Hematopoietic multipotent progenitor cell treated with erythropoietin and hydrocortisone succinate and interleukin-3 and kit ligand, for 15 days (in vitro differentiated cells): ENCODE results near the gene FOXP1.

ENCODE experiments used
- DNase-seq: peaks from one replicate; pipeline ENCODE4 v3.0.0-alpha.2; 2015; ENCODE audit warnings: low spot score

The FOXP1 gene

DNA sequence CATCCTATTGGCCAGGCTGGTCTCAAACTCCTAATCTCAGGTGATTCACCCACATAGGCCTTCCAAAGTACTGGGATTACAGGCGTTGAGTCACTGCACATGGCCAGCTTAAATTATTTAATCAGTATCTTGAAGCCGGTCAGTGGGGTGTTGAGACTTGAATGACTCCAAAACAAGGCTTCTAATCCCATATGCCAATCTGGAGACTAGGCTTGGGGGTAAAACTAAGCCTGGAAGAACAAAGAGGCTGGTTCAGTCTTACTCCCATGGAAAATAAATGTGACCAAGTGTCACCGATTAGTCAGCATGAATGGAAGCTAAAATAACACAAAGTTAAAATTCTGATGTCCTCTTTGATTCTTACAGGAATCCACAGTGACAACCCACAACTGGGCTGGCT lies 509.1 kb downstream of the FOXP1 start:
- DNase-seq, result no peak

DNA sequence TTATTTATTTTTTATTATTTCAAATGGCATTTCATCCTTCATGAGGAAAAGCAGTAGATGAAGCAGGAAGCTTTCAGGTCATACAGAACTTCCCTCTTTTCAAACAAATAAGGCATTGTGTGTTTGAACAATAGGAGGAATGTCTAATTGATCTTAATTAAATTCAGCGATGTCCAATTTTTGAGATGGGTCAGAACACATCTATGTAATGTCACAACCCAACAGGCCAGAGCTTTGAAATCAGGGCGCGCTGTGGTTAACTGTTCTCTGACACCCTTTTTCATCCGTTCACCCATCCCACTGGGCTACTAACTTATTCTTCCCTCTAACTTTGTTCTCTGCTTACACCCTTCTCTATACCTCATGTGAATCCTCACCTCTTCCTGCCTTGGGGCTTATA lies 510.5 kb downstream of the FOXP1 start:
- no peak for DNase-seq

DNA sequence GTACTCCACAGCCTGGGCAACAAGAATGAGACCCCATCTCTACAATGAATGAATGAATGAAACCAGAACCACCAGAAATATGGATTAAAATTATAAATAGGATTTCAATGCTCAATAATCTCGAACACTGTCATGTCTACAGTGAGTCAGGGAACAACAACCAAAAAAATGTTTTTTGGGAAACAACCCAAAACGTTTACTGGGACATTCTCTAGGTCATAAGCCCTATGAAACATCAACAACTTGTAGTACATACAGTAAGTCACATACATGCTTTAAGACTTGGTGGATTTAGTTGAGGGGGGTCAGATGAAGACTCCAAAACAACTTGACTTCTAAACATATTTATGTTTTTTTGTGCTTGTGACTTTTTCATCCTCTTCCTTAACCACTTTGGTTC lies 511.2 kb downstream of the FOXP1 start:
- DNase-seq, result no peak

DNA sequence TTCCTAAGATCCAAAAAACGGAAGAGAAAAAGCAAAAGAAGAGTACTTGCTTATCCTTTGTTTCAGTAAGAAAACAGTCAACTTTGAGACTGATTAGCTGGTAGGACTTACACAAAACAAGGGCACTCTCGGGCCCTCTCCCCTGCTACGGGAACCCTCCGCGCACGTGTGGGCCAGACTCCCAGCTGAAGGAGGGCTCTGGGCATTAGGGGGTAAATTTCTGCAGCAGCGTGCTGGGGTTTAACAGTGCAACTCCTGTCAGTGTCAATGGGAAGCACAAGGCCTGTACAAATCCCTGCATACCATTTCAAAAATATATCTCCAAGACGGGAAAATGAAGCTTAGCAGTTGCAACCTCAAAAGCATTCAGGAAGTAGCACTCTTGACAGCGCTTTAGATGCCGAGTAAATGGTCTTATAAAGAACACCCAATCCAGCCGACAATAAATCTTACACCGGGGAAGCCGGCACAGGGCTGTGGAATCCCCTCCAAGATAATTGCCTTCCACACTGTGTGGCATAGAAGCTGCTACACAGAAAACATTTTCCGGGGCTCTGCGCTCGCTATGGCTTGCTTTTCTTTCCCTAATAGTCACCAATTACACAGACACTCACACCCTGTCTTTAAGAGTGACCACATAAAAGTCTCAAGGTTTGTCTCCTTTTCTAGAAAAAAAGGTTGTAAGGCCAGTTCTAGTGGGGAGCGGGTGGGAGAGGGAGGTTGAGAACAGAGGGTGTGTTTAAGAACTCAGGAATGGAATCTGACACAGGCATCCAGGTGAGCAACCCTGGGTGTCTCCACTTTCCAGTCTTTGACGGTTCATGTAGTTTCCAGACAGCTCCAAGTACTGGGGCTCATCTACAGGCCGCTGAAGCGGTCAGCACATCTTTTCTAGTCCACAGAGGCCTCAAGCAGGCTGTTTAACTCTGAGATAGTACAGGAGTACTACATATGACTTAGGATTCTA lies 512.7 kb downstream of the FOXP1 start:
- DNase-seq, result no peak

DNA sequence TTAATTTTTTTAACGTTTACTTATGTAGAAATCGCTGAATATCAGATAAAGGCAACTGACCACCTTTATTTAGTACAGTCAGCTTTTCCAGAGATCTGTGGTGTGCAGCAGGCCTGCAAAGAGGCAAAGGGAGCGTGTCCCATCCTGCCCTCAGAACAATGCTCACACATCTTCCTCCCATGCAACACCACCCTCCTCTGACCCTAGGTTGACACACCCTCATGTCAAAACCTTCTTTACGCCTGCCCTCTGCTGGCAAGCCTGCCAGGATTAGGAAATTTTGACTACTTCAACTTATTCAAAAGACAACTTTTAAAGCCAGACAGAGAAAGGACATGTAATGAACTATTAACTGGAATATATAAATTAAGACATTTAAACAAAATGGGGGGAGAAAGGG lies 513.7 kb downstream of the FOXP1 start:
- DNase-seq, result peak; percentile 37

DNA sequence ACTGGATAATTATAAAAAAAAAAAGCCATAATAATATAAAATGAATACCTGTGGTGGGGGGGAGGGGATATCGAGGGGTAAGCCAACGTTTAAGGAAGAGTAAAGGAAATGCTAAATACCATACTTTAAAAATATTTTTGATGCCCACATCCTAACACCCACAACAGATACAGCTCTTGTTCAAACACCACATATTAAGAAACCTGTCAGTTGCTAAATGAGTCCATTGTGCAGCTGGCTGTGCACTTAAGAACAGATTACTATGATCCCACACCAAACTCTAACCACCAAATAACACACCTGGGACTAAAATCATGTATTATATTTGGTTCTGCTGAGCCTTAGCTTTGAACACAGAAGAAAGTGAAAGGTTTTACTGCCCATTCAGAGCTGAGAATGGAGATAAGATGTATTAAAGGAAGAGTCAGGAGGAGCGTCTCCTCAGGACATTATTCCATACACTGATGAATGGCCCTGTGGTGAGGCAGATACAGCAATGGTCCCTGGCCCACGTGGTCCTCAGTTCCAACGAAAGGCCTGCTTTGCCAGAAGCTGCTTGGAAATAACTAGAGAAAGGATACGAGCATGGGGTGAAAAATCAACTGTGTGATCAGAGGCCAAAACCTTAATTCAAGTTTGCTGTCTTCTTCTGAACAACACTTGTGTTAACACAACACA lies 515.4 kb downstream of the FOXP1 start:
- no peak for DNase-seq

DNA sequence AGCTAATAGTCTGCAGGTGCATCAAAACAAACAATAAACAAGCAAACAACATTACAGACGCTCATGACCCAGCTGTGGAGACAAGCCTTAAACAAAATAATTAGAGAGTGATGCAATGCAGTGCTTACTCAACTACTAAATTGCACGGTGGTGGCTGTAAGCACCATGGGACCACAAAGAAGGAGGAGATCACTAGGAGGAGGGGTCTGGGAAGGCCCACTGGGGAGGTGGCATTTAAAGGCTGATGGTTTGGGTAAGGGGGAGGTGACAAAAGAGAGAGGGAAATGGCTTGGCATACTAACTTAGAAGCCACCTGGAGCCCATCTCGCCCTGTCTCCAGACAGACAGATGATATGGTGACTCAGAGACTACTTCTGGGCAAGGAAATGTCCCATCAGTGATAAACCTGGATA lies 516.7 kb downstream of the FOXP1 start:
- no peak for DNase-seq

DNA sequence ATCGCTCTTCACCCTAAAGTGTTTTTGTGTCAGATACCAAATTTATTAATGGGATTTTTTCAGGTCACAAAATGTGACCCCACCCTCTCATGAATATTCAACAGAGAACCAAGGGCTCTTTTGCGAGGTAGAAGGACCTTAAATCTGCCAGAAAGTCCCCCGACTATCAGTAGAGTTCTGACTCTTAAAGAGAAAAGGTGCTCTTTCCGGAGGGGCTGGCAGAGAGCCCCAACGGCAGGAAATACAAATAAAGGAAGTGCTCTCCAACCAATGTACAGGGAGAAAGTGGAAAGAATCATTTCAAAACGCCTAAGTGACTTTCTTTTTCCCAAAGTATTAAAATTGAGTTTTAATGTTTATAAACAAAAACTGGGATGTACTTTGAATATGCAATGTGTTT lies 517.2 kb downstream of the FOXP1 start:
- DNase-seq, result no peak

DNA sequence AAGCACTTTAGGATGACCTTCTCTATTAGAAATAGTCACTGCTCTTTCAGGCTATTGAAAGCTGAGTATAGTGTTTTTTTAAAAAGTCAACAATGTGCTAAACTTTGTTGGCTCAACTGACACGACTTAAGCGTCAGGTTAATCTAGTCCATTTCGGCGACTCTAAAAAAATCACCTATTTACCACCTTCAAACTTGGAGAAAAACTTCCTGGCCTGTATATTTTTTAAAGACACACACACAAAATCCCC lies 517.8 kb downstream of the FOXP1 start:
- no peak for DNase-seq

DNA sequence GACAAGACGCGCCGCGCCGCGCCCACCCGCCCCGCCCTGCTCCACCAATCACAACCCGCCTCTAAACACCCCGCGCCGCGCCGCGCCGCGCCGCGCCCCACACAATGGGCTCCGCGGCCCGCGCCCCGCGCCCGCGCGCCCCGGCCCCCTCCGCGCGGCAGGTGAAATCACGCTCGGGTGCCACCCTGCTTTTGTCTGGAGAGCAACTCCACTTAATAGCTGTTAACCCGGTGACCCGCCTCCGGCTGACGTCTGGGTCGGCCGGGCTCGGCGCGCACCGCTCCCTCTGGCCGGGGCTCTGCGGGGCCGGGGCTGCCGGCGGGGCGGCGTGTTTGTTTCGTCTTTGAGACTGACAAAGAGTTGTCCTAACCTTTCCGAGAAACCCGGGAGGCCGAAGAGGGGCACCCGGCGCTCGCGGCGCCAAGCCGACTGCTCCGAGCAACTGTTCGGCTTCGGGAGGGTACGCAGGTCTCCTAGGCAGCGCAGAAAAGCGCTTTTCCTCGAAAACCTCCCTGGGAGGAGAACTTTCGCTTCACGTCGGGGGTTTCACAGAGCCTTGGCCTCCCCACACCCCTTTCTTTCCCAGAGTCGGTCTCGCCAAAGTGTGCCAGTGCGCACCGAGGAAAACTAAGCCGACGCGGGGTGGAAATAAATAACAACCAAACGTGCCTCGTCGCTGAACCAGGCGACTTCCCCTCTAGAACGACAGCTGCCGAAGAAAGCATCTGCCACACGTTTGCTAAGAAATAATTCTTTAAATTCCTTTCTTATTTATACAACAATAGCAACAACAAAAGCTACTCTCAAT lies 518.4 kb downstream of the FOXP1 start:
- no peak for DNase-seq

DNA sequence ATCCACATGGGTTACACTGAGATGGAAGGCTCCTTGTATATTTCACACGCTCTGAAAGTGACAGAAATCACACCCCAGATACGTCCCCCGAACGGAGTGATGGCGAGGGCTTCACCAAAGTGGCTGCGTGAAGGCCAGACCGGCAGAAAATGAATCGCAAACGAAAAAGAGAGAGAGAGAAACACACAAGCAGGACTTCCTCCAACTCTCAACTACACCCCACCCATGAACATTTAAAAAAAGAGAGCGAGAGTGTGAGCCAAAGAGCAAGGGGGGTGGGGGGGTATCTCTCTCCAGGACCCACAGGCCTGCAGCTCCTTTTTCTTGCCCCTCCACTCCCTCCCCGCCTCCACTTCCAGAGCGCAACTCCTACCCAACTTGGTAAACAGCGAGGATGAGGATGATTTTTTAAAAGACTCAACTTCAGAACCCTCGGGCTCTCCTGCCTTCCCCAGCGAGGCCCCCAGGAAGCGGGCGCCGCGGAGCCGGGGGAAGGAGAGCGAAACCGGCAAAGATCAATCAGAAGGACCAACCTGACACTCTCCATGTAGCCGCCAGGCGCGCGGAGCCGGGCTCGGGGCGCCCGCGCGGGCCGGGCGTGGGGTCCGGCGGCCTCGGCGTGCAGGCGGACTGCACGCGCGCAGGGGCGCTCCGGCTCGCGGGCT lies 519.1 kb downstream of the FOXP1 start:
- DNase-seq, result no peak

DNA sequence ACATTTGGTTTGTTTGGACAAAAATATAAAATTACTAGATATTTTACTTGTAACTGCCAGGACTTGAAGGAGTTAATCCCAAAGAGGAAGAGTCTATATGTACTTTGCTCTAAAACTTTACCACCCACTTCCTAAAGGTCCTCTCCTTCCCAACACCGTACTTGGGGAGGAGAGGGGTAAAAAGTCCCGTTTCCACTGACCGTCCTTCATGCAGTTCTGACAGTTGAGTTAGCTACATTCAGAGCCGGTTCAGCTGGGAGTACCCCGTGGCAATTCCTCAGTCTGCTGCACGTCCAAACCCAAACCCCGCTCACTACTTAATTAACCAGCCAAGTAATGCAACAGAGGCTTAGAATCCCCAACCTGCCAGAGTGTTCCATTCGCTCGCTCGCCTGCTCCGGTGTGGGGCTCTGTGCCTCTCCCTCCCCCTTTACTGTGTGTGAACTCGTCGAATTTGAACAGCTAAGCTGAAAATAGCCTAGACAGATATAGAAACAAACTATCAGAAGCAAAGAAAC lies 519.7 kb downstream of the FOXP1 start:
- no peak for DNase-seq

DNA sequence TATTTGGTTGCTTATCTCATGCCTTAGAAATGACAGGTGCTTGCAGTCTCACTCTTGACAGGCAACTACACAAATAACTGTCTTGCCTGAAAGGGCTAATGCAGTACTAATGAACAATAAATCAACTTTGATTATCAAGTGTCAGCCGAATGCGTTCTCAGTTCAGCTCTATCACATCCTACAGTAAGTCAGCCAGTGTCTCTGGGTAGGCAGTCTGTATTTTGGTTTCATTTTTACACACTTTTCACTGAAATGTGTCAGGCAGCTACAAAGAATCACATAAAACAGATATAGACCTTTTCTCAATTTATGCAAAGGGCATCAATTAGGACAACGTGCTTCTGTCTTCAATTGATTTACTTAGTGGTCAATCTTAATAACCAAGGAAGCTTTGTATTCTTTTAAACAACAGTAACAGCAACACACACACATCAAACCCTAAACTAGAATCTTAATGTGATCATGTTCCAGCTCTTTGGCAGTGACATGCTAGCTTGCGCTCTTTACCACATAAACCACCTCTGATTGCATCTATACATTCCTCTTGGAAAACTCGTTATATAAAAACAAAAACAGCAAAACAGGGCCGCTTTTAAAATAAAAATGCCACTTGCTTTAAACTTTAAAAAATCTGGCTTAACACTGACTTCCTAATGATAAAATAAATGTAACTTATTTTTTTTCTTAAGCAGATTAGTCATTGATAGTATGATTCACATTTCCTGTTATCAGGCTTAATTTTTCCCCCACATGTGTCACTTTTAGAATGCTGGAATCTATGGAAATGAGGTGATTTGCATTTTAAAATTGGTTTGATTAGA lies 520.4 kb downstream of the FOXP1 start:
- DNase-seq, result no peak

DNA sequence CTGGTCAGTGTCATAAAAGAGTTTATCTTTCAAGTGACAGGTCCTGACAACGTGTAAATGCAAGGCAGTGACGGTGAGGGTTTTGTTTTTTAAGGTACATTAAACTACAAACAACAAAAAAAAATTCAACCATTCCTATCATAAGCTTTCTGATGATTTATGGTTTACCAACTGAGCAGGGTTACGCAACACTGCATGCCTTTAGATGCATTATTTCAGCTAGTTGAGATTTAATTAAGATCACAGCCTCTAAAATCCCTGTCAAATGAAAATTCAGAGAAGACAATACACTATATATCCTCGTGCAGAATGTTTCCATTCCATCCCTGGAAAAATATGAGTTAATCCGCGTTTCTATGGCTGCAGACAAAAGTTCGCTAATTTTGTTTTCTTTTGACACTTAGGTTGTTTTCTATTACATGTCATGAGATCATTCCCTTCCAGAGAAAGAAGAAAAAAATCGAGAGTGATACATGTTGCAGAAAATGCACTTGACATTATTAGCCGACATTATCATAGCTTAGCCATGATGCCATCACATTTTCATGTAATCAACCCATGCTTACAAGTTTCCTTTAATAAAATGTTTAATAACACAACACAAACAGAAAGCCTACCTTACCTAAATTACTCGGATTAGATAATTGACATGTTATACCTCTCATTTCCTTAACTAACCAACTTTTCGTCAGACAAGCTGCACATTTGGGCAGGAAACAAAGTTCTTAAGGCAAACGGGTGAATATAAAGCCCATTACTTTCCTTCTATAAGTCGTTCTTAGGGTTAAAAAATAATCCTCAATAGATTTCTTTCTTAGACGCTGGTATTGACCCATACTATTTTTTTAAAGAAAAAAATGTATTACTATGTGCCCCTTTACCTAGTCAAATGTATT lies 521.2 kb downstream of the FOXP1 start:
- no peak for DNase-seq

DNA sequence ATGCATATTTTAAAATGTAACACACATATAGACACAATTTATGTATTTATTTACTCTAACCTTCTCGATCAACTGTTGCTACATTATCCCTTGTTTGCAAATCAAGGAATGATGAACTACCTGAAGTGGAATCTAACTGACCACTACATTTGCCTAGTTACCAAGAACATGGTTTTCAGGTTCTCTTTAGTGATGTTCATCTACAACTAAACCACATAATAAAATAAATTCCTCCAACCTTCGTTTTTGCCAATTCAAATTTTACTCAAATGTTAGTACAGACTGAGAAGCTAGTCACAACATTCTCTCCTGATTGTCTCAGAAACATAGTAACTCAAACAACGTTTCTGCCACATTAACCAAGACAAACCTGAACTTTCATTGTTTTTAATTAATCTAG lies 521.9 kb downstream of the FOXP1 start:
- DNase-seq, result no peak

DNA sequence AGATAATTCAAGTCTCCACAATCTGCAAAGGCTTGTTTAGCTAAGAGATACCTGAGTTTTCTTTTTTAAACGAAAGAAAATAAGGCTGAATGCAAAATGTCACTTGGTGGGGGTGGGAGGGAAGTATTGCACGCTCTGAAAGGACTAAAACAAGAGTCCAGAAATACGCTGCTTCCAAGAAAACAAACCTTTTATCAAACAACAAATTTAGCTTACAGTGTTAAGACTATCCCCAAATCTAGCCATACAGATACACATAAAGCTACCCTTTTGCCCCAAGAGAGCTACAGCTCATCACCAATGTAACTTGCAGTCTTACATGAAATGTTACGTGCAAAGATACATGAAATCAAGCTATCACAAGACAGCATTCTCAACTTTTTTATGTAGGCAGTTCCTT lies 522.5 kb downstream of the FOXP1 start:
- DNase-seq, result no peak

DNA sequence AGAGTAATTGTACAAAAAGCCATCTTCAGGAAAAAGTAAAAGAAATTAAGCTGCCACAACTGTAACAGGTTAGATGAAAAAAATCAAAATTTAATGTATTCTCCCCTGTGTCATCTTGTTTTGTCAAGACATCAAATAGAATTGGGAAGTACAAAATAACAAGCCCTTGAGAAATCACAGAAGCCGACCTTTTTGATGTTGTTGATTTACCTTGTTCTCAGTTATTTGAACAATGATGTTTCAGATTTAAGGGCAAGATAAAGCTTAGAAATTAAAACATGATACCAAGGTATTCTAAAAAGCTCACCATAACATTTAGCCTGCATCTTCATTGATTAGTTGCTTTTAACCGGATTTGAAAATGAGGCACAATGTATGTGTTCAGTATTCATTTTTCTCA lies 523.0 kb downstream of the FOXP1 start:
- no peak for DNase-seq

DNA sequence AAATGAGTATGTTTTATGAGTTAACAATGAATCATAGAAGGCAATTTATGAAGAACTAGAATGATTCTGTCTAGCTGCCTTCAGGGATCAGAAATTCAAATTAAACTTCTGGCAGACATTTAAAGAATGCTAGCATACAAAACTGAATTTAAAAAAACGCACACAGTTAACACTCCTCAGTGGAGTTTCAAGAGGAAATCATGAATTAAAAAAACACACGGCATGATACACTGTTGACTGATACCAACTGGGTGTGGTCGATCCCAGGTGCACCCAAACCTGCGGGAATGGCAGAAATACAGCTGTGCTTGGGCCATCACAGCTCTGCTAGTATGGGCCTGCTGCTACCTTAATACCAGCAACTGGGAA lies 526.0 kb downstream of the FOXP1 start:
- no peak for DNase-seq

DNA sequence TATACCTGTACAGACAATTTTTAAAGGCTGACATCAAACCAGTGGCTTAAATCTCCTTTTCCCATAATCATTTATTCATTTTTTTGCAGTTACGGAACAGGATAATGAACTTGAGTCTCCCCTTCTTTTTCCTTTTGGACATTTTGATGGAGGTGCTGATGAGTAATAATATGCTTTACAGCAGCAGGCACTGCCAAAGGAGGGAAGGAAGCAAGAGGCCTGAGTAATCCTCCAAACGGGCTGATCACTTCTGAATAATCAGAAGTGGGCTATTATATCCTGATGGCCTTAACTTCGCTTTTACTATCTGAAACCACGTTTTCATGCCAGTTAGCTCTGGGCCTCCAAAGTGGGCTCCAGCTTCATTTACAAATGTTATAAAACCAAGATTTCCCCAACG lies 527.2 kb downstream of the FOXP1 start:
- no peak for DNase-seq

DNA sequence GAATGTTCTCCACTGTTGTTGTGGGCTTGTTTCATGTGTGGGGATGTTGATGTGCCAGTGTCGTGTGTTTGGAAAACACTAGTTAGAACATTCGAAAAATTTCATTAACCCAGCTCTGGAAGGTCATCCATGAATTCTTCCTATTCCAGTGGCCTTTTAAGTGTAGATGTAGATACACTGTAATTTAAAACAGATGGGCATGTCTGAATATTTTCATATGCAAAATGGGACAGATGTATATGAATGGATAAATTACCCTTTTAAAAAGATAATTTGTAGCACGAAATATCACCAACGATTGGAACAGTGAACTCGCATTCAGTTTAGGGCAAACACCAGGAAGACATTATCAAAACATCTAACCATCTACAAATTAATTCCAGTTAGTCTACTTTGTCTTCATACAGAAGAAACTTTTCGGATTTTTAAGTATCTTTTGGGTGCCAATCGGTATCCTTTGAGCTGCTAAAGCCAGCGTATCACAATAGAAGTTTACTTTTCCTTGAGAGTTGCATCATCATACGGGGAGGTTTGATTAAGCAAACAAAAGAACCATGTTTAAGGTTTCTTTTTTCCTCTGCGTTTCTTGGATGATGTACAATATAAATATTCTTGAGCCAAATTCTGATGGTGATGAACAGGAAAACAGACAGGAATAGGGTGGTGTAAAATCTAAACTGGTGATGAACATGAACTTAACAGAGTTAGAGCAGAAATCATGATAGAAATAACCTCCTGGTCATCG lies 528.1 kb downstream of the FOXP1 start:
- DNase-seq, result no peak
